ENCODE data around the gene LRRC8D.

LRRC8D gene

GRCh38 chr1:89887713-89888112 is 66.9 kb downstream of the LRRC8D start:
- no peaks in the 10 kb centered on the region for H3K27me3 ChIP-seq (ENCODE audit: insufficient read depth, low read length, poor library complexity, severe bottlenecking)
- H2AFZ ChIP-seq (ENCODE audit: low read length) = no peak overlapping the region
- no peak overlapping the region for H3K9ac ChIP-seq (ENCODE audit: low read depth, low read length, poor library complexity, severe bottlenecking)
- H3F3A ChIP-seq (ENCODE audit: low read depth) = no peaks in the 10 kb centered on the region
- peaks cover 22% of the 10 kb centered on the region; the same call in 1 of the 2 replicates for H3K36me3 ChIP-seq (ENCODE audit: insufficient read depth, low read length)
- TF ChIP-seq CTCF (conservative IDR thresholded peaks at IDR 0.05; ENCODE audit: low read length) (no peak), EZH2phosphoT487 (IDR thresholded peaks at IDR 0.05; ENCODE audit: borderline replicate concordance) (no peak)
- H3K9me2 ChIP-seq (replicated peaks; ENCODE audit: low read depth, low read length) = no peaks in the 10 kb centered on the region
- H4K20me1 ChIP-seq (ENCODE audit: insufficient read depth, low read length, poor library complexity, severe bottlenecking) = peaks cover 29% of the 10 kb centered on the region
- H3K4me1 ChIP-seq (ENCODE audit: insufficient read depth, low read length, poor library complexity, severe bottlenecking) = peaks cover 7% of the 10 kb centered on the region
- H3K4me2 ChIP-seq (ENCODE audit: low read depth, low read length, poor library complexity, severe bottlenecking) = no peak overlapping the region
- H3K9me3 ChIP-seq (ENCODE audit: insufficient read depth, low read depth, low read length) = no peaks in the 10 kb centered on the region
- H3K4me3 ChIP-seq (ENCODE audit: low read length, poor library complexity, severe bottlenecking) = no peak overlapping the region
- peaks cover 84% of the 10 kb centered on the region for H3K79me2 ChIP-seq (ENCODE audit: insufficient read depth, low read length)

- H2AFZ ChIP-seq (ENCODE audit: low read length) = no peak overlapping the region
- H3K9me3 ChIP-seq (ENCODE audit: insufficient read depth, low read depth, low read length) = no peaks in the 10 kb centered on the region
- no peak for TF ChIP-seq EZH2phosphoT487 (IDR thresholded peaks at IDR 0.05; ENCODE audit: borderline replicate concordance)
- no peak for TF ChIP-seq CTCF (conservative IDR thresholded peaks at IDR 0.05; ENCODE audit: low read length)
- H3K4me1 ChIP-seq (ENCODE audit: insufficient read depth, low read length, poor library complexity, severe bottlenecking) = peaks cover 7% of the 10 kb centered on the region
- peaks cover 33% of the 10 kb centered on the region for H4K20me1 ChIP-seq (ENCODE audit: insufficient read depth, low read length, poor library complexity, severe bottlenecking)
- H3K4me2 ChIP-seq (ENCODE audit: low read depth, low read length, poor library complexity, severe bottlenecking) = no peak overlapping the region
- no peaks in the 10 kb centered on the region for H3K9me2 ChIP-seq (replicated peaks; ENCODE audit: low read depth, low read length)
- H3K36me3 ChIP-seq (ENCODE audit: insufficient read depth, low read length) = peaks cover 12% of the 10 kb centered on the region; the same call in 1 of the 2 replicates
- H3K27me3 ChIP-seq (ENCODE audit: insufficient read depth, low read length, poor library complexity, severe bottlenecking) = no peaks in the 10 kb centered on the region
- no peaks in the 10 kb centered on the region for H3F3A ChIP-seq (ENCODE audit: low read depth)
- no peak overlapping the region for H3K9ac ChIP-seq (ENCODE audit: low read depth, low read length, poor library complexity, severe bottlenecking)
- no peak overlapping the region for H3K4me3 ChIP-seq (ENCODE audit: low read length, poor library complexity, severe bottlenecking)
- peaks cover 82% of the 10 kb centered on the region for H3K79me2 ChIP-seq (ENCODE audit: insufficient read depth, low read length)
Measured at GRCh38 chr1:89888480-89889322, 67.9 kb downstream of the LRRC8D start.

- TF ChIP-seq EZH2phosphoT487 (IDR thresholded peaks at IDR 0.05; ENCODE audit: borderline replicate concordance) = no peak
- no peak for TF ChIP-seq CTCF (conservative IDR thresholded peaks at IDR 0.05; ENCODE audit: low read length)
- Histone ChIP-seq H3K4me3 (ENCODE audit: low read length, poor library complexity, severe bottlenecking) (no peak overlapping the region), H2AFZ (ENCODE audit: low read length) (no peak overlapping the region), H3K9me3 (ENCODE audit: insufficient read depth, low read depth, low read length) (no peaks in the 10 kb centered on the region), H3K4me2 (ENCODE audit: low read depth, low read length, poor library complexity, severe bottlenecking) (no peak overlapping the region), H3K9me2 (replicated peaks; ENCODE audit: low read depth, low read length) (no peaks in the 10 kb centered on the region), H3K79me2 (ENCODE audit: insufficient read depth, low read length) (peaks cover 82% of the 10 kb centered on the region), H3F3A (ENCODE audit: low read depth) (no peaks in the 10 kb centered on the region), H3K27me3 (ENCODE audit: insufficient read depth, low read length, poor library complexity, severe bottlenecking) (no peaks in the 10 kb centered on the region), H3K4me1 (ENCODE audit: insufficient read depth, low read length, poor library complexity, severe bottlenecking) (peaks cover 7% of the 10 kb centered on the region), H3K36me3 (ENCODE audit: insufficient read depth, low read length) (peaks cover 7% of the 10 kb centered on the region; the same call in 1 of the 2 replicates), H4K20me1 (ENCODE audit: insufficient read depth, low read length, poor library complexity, severe bottlenecking) (peaks cover 33% of the 10 kb centered on the region), H3K9ac (ENCODE audit: low read depth, low read length, poor library complexity, severe bottlenecking) (no peak overlapping the region)
Measured at GRCh38 chr1:89889323-89889615, 68.4 kb downstream of the LRRC8D start.
